PFSK-1 (cell line): ENCODE data around the gene MRPS9.

Experiments
- FOXP2 ChIP-seq: optimal IDR thresholded peaks from 2 replicates; pipeline ENCODE3; 2011; ENCODE audit warnings: borderline replicate concordance, control low read depth, inconsistent platforms; ENCODE audit not compliant: insufficient read depth; ENCODE audit errors: extremely low read length, extremely low read depth
- POLR2AphosphoS5 ChIP-seq: IDR thresholded peaks from 2 replicates; pipeline ENCODE4 v1.6.1; 2012; ENCODE audit warnings: low read depth, mild to moderate bottlenecking, control low read depth, low read length, moderate library complexity
- REST ChIP-seq, 2 experiments: IDR thresholded peaks; 2 replicates each; pipeline versions ENCODE4 v1.6.1 to v1.8.0; 2011 to 2012; ENCODE audit warnings: low read depth in 2 of 2, low read length in 2 of 2, control low read depth in 1 of 2, inconsistent platforms in 1 of 2, mild to moderate bottlenecking in 1 of 2, moderate library complexity in 1 of 2; ENCODE audit not compliant: insufficient read depth in 1 of 2
- SIN3A ChIP-seq: IDR thresholded peaks from 2 replicates; pipeline ENCODE4 v1.6.1; 2012; ENCODE audit warnings: mild to moderate bottlenecking, low read length, moderate library complexity, borderline replicate concordance; ENCODE audit not compliant: insufficient read depth
- TAF1 ChIP-seq: IDR thresholded peaks from 2 replicates; pipeline ENCODE4 v1.6.1; 2012; ENCODE audit warnings: low read length, control low read depth, borderline replicate concordance; ENCODE audit not compliant: insufficient read depth

Gene MRPS9

GRCh38 chr2:105144941-105145300 is 107.1 kb downstream of the MRPS9 start:
- no peak for TF ChIP-seq POLR2AphosphoS5
- TF ChIP-seq FOXP2, result no peak
- no peak for TF ChIP-seq TAF1
- no peak for TF ChIP-seq SIN3A
- no peak for TF ChIP-seq REST (IDR thresholded peaks at IDR 0.05; ENCODE audit: insufficient read depth in 1 of 2, low read depth in 2 of 2, low read length in 2 of 2)

- TF ChIP-seq REST (IDR thresholded peaks at IDR 0.05; ENCODE audit: insufficient read depth in 1 of 2, low read depth in 2 of 2, low read length in 2 of 2) (no peak), TAF1 (no peak), SIN3A (no peak), FOXP2 (no peak), POLR2AphosphoS5 (no peak)
Observed at GRCh38 chr2:105149272-105149671, 111.4 kb downstream of the MRPS9 start.
